GM18861 (cell line): Measurements from ENCODE around the gene DDAH2.

Experiments used
- ATAC-seq: cut with Tn5 transposase; IDR thresholded peaks from one replicate; pipeline ENCODE4 v1.9.1; 2021; ENCODE audit not compliant: unreplicated experiment

The DDAH2 gene, protein sequence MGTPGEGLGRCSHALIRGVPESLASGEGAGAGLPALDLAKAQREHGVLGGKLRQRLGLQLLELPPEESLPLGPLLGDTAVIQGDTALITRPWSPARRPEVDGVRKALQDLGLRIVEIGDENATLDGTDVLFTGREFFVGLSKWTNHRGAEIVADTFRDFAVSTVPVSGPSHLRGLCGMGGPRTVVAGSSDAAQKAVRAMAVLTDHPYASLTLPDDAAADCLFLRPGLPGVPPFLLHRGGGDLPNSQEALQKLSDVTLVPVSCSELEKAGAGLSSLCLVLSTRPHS

DNA sequence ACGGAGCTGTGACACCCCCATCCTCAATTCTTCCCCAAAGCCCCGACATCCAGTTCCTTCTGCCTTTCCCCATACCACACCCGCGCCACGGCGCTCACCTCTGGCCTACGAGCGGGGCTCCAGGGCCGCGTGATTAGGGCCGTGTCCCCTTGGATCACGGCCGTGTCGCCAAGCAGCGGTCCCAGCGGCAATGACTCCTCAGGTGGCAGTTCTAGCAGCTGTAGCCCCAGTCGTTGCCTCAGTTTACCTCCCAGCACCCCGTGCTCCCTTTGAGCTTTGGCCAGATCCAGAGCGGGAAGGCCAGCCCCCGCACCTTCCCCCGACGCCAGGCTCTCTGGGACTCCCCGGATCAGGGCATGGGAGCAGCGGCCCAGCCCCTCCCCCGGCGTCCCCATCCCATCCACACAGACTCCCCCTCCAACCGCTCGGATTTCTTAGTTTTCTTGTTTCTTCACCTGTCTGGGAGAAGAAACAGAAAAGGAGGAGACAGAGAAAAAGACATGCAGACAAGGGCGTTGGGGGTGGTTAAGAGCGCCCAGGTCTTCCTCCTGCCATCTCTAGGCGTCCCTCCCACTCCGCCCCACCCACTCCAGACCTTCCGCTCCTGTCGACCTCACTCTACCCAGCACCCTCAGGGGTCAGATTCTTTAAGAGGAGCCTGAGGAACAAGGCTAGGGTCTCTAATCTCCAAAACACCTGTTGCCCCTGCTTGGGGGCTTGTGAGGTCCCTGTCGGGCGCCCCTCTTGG lies at the start of gene DDAH2:
Gene DDAH2, minus strand, starts transcription at position 533 of the 748 bp plus-strand sequence. Its CDS starts 138 bp downstream, at position 395.
- no peak for ATAC-seq

DNA sequence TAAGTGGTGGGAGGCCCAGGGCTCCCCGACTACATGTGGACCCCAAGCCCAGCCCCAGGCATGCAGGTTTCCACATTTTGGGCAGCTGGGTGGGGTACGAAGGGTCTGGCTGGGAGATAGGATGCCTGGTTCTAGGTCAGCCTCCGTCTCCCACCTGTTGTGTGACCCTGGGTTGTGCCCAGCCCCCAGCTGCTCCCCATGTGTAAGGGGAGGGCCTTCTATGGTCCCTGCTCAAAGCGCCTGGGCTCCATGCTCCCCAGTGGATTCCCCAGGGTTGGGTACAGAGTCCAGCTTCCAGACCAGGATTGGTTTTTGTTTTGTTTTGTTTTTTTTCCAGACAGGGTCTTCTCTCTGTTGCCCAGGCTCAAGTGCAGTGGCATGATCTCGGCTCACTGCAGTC lies 49.1 kb upstream of the DDAH2 start:
- ATAC-seq: no peak

DNA sequence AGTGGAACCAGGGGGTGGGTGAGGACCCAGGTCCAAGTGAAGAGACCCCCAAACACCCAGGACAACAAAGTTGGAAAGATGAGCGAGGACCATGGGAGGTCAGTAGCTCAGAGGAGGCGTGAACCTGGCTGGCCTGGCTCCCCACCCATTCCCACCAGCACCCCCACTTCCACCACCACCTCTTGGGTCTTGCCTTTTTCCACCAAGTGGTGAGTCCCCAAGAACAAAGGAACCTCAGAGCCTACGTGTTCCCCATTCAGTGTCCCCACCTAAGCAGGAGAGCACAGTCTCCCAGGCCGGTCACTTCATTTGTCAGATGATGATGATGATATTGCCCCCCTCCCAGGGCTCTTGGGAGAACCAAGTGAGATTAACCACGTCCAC lies 48.6 kb upstream of the DDAH2 start:
- ATAC-seq: no peak

DNA sequence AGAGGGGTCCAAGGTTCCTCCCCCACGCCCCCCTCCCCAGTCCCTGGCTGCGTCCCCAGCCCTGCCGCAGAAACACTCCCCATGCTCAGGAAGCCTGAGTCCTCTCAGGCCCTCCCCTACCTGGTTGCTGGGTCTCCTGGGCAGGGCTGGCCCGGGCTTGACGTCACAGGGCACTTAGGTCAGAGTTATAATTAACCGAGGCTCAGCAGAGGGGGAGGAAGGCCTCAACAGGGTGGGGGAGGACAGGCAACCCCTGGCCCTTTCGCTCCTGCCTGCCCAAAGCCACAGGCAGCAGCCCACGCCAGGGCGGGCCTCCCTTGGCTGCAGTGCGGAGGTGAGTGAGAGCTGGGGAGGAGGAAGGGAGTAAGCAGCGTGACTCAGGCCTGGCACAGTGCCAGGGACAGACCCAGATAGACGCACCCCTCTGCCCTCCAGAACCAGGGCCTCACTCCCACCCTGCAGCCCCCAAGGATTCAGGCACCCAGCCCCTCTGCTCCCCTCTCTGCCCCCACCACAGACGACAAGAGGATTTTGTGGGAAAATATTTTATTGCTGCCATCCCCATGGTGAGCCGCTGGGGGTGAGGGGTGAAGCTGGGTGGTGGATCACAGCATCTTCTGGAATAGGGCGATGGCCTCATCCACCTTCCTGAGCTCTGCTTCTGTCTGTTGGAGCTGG lies 48.0 kb upstream of the DDAH2 start, which contains the start of gene VWA7:
Gene VWA7, minus strand, starts transcription at position 340 of the 678 bp plus-strand sequence. CDS start 549 bp downstream, outside the sequence.
- peak; percentile 58 for ATAC-seq

DNA sequence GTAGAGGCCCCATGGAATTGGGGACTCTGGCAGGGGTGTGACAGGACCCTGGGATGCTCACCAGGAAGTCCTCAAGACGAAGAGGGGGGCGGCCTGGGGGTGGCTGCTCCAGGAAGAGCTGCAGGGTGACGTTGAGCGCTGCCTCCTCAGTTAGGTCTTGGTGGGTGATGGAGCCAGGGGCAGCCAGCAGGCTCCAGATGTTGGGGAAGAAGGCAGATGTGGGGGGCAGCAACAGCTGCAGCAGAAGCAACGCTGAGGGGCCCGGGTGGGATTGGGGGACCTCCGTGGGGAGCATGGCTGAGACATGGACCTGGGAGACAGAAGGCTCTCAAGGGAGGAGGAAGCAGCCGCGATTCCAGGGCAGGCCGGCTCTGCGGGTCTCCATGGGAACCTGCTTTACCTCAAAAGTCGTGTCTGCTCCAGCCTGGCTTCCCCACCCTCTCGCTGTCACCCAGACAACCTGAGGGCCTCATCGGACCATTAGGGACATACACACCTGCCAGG lies 47.4 kb upstream of the DDAH2 start:
- ATAC-seq: no peak

DNA sequence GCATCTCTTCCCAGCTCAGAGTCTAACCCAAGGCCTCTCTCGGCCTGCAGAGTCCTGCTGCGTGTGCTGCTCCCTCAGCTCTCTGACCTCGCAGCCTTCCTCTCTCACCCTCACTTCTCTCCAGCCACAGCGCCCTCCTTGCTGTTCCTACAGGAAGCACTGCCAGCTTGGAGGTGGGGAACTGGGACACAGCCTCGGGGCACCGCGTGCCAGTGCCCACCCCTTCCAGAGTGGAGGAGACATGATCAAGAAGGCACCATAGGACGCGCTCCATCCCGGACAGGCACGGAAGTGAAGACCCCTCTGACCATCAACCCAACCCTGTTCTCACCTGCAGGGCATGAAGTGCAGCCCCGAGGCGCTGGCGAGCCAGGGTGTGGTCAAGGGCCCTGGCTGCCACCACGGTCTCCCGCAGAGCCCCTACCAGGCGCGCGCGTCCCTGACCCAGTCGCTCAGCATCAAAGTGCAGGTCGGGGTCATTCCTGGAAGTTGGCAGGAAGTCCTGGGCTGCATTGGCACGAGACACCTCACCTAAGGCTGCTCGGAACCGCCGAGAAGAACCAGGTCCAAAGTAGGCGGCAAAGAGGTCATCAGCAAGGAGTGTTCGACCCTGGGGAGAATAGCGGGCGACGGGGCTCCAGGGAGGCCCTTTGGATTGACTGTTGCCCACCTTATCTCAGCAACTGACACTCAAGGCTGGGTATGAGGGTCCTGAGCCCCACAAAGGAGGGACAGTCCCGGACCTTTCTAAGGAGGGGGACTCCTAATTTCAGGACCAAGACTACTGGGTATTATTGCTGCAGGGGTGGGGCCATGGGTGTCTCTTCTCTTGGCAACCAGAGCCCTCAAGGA lies 46.8 kb upstream of the DDAH2 start:
- ATAC-seq: no peak

DNA sequence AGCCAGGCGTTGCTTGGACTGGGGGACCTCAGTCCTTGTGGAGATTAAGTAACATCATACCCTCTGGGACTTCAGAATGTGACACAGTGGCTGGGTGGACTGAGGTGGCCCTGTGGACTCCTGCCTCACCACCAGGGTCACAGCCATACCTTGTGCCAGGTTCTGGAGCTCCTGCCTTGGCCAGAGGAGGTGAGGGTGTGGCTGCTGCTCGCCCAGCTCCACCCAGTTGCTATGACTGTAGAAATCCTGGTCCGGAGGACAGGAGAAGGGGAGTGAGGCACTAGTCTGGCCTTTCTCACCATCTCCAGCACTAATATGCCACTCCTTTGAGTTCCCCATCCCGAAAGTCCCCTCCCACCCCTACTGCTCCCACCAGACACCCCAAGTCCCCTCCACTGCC lies 46.1 kb upstream of the DDAH2 start:
- ATAC-seq: no peak

DNA sequence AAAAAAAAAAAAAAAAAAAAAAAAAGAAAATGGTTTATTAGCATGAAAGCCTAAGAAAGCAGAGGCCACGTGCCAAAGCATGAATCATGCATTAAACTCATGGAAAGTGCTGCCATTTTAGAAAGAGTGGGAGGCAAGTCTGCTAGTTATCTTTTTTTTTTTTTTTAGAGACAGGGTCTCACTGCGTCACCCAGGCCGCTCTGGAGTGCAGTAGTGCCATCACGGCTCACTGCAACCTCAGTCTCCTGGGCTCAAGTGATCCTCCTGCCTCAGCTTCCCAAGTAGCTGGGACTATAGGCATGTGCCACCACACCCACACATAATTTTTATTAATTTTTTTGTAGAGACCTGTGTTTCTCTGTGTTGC lies 42.9 kb upstream of the DDAH2 start:
- no peak for ATAC-seq

DNA sequence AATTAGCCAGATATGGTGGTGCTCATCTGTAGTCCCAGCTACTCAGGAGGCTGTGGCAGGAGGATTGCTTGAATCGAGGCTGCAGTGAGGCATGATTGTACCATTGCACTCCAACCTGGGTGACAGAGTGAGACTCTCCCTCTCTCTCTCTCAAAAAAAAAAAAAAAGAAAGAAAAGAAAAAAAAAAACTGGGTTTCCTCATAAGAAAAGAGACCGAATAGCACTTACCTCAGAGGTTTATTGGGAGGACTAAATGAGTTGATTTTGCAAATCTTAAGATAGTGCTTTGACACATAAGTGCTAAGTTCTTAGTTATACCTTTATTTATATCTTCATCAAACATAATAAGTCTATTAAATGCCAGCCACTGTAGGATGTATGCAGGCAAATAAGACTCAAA lies 41.8 kb upstream of the DDAH2 start:
- ATAC-seq: no peak

DNA sequence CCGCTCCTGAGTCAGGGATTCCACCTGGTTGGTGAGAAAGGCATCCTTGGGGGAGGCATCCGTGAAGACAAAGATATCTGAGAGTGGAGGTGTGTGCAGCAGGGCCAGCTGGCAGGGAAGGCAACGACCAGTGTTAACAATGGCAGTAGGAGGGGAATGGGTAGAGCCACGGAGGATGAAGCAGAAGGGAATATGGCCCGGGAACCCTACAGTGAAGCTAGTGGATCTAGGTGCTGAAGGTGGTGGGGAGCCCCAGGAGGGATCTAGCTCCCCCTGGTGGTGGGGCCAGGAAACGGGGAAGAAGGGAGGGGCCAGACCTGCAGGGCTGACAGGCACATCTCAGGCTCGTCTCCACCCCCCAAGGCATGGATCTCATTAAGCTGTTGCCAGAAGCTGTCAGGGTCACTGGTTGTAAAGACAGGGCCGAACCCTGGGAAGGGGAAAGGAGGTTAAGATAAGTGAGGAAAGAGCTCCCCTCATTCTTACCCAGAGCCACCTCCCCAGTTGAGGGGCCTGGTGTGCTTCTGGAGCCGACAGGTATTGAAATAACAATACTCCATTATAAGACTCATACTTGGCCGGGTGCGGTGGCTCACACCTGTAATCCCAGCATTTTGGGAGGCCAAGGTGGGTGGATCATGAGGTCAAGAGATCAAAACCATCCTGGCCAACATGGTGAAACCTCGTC lies 40.7 kb upstream of the DDAH2 start:
- no peak for ATAC-seq

DNA sequence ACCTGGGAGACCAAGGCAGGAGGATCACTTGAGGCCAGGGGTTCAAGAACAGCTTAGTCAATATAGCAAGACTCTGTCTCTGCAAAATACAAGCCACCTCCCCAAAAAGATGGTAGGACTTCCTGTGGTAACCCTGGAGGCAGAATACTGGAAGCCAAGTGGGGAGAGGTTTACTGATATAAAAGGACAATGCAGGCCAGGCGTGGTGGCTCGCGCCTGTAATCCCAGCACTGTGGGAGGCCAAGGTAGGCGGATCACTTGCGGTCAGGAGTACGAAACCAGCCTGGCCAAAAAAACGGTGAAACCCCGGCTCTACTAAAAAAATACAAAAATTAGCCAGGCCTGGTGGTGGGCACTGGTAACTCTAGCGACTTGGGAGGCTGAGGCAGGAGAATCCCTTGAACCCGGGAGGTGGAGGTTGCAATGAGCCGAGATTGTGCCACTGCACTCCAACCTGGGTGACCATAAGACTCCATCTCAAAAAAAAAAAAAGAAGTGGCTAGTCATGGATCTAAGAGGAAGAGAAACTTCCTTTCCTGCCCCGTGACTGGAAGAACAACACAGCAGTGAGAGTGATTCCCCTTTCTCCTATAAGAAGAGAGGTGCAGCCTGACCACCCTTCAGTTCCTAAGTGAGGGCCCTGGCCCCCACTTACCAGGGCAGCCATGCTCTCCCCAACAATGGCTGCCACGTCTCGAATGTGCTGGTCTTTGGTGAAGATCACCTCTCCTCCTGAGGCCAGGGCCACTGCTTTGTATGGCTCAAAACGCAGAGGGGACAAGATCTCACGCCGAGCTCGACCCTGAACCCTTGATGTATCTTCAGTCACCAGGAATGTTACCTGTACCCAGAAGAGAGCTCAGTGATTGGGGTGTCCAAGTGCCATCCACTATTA lies 39.5 kb upstream of the DDAH2 start:
- no peak for ATAC-seq

DNA sequence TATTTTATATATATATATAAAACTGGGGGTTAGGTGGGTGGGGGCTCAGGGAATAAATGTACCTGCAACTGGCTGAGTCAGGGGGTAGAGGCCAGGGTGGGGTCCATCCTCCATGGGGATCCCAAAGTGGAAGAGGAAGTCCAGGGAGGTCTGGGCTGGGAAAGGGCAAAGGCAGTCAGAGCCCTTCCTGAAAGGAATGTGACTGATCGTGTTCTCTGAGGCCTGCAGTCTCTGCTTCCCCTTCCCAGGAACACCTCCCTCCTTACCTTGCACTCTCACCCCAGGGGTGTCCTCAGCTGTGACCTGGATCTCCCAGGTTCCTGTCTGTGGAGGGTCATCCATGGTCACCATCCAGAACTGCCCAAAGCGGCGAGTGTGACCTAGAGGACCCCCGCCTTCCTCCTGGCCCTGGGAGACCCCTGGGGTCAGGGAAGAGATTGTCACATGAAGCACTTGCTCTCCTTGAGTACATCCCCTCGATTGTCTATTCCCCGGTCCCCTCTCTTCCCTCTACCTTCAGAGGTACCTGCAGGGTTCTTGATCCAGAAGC lies 38.1 kb upstream of the DDAH2 start:
- ATAC-seq: no peak

DNA sequence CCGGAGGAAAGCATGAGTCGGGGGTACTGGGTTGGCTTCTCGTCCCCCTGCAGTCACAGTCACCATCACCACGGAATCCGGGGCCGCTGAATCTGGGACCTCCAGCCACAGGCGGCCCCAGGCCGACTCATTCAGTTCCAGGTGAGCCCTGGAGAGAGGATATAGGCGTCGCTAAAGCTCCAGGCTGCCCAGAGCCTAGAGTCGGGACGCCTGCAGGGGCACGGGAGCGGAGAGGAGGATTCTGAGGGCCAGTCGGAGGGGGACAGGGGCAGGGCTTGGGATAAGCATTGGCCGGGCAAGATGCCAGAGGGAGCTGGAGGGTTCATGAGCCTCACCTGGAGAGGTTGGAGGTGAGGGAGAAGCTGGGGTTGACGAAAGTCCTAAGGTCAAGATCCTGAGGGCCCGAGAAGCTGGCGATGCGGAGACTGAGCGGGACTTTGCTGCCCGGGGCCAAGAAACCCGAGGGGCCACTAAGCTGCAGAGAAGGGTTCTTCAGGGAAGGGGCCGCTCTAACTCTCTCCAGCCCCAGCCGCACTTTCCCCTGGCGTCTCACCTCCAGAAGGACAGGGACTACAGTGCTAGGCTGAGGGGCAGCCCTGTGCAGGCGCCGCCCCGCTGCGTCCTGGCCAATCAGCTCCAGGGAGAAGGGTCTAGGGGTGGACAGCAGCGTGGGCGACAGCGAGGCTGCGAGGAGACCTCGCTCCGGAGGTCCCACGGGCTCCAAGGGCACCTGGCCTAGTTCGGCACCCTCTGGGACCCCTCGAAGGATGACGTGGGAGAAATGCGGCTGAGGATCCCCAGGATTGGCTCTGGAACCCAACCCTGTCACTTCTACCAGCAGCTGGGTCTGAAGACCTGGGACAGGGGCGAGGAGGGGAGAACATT lies 37.1 kb upstream of the DDAH2 start:
- ATAC-seq: no peak

DNA sequence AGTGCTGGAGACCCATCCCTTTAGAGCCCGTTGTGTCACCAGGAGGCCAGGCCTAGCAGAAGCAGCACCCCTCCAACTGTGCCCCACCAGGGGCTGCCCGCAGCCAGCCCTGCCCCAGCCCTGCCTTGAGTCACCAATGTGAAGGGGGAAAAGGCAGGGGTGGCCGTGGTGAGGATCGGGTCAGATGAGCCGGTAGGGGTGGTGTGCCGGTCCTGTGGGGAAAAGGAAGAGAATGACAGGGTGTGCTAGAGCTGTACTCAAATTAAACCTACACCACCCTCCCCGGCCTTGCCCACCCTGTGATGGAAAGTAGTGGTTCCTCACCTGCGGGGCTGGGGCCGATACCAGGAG lies 36.4 kb upstream of the DDAH2 start:
- no peak for ATAC-seq

DNA sequence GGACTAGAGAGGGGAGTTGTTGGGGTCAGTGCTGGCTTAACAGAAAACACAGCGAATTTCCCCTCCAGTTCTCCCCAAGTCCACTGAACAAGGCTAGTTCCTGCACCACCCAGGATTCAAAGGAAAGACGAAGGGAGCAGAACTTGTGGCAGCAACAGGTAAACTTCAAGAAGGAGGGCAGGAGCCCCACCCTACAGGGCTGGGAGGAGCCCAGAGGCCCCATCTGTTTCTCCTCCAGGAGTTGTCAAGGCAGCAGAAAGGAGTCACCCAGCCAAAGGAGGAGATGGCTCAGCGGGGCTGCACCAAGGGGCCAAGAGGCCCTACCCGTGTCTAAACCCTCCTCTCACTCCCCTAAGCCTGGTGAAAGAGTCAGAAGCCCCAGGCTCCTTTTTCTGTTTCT lies 35.1 kb upstream of the DDAH2 start:
- ATAC-seq: no peak

DNA sequence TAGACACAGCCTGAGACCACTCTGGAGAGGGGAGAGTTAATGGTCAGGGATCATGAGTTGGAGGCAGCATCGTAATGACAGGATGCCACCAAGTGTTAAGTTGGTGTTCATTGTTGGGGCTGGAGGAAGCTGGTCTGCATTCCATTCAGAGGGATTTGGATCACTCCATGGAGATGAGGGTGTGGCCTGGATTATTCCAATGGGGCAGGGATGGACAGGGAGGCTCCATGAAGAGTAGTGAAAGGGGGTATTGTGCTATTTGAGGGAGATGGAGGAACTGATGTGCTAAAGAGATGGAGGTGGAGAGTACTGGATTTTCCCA lies 34.5 kb upstream of the DDAH2 start:
- ATAC-seq: no peak

DNA sequence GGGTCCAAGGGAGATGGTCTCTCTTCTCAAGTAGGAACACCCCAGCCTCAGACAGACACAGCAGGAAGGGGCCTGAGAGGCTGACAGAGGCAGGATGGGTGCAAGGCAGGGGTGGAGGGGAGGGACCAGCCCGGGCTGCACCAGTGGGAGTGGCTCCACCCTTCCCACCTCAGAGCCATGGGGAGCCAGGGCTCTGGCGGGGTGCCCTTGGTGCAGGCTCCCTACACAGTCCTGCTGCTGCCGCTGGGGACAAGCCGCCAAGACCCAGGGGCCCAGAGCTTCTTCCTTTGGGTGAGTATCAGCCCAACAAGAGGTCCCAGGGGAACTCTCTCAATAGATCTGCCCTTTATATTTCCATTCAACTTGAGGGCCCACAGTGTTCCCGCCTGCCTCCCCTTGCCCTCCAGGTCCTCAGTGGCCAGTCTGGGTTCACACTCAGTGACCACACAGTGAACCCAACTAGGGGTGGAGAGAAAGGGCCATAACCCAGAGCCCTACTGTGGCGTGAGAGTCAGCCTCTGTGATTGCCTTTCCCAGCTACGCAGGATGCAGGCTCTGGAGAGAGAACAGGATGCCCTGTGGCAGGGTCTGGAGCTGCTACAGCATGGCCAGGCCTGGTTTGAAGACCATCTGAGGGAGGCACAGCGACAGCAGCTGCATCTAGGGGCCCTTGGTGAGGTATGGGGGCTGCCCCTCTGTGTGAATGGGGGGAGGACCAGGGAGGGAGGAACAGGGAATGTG lies 33.9 kb upstream of the DDAH2 start:
- ATAC-seq: no peak

DNA sequence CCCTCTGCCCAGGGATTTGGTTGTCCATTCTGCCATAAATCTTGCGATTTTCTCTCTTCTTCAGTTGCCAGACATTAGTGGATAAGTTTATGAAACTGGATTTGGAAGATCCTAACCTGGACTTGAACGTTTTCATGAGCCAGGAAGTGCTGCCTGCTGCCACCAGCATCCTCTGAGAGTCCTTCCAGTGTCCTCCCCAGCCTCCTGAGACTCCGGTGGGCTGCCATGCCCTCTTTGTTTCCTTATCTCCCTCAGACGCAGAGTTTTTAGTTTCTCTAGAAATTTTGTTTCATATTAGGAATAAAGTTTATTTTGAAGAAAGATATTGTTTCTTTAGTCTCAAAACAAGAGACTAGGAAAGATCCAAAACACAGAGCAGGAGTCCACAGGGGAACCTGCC lies 33.3 kb upstream of the DDAH2 start, which contains the start of gene SAPCD1:
Gene SAPCD1, plus strand, starts transcription at position 301 of the 400 bp plus-strand sequence. CDS start 399 bp downstream, outside the sequence.
- ATAC-seq: no peak
